H9 (cell line): ENCODE data around the gene CEP43. TPM values are rescaled to one million over a fixed set of nuclear protein-coding genes. Genes with fewer than 3 reads are reported as not detected.

Source experiments
- DNase-seq: peaks from one replicate; pipeline ENCODE4 v3.0.0-alpha.2; 2017
- H2AFZ ChIP-seq: one replicate; pipeline ENCODE4 v1.6.1; 2013; ENCODE audit warnings: mild to moderate bottlenecking, low read length, control low read depth, moderate library complexity
- H2AK5ac ChIP-seq: 2 replicates; pipeline ENCODE4 v1.6.1; 2013; ENCODE audit warnings: low read length, control low read depth, mixed read lengths; ENCODE audit not compliant: insufficient read length
- H2BK120ac ChIP-seq: one replicate; pipeline ENCODE4 v1.6.1; 2013; ENCODE audit warnings: low read depth, mild to moderate bottlenecking, low read length, control low read depth, inconsistent platforms; ENCODE audit not compliant: poor library complexity, severe bottlenecking
- H2BK12ac ChIP-seq: 2 replicates; pipeline ENCODE4 v1.6.1; 2013; ENCODE audit warnings: low read length, control low read depth, mixed read lengths, low read depth; ENCODE audit not compliant: insufficient read length
- H2BK15ac ChIP-seq: 2 replicates; pipeline ENCODE4 v1.6.1; 2013; ENCODE audit warnings: low read depth, low read length, control low read depth
- H2BK20ac ChIP-seq: one replicate; pipeline ENCODE4 v1.6.1; 2013; ENCODE audit warnings: low read depth, mild to moderate bottlenecking, low read length, control low read depth, inconsistent platforms; ENCODE audit not compliant: poor library complexity, severe bottlenecking
- H2BK5ac ChIP-seq: 2 replicates; pipeline ENCODE4 v1.6.1; 2013; ENCODE audit warnings: low read length, control low read depth, mixed read lengths; ENCODE audit not compliant: insufficient read length
- H3K14ac ChIP-seq: 2 replicates; pipeline ENCODE4 v1.6.1; 2013; ENCODE audit warnings: low read length, control low read depth; ENCODE audit not compliant: insufficient read depth
- H3K18ac ChIP-seq: 2 replicates; pipeline ENCODE4 v1.6.1; 2013; ENCODE audit warnings: low read depth, mild to moderate bottlenecking, mixed read lengths, low read length, control low read depth; ENCODE audit not compliant: insufficient read length
- H3K23ac ChIP-seq: 2 replicates; pipeline ENCODE4 v1.6.1; 2013; ENCODE audit warnings: low read length, control low read depth, mixed read lengths, low read depth; ENCODE audit not compliant: insufficient read length
- H3K23me2 ChIP-seq: 2 replicates; pipeline ENCODE4 v1.6.1; 2013; ENCODE audit warnings: low read depth, mild to moderate bottlenecking, mixed read lengths, low read length, control low read depth; ENCODE audit not compliant: insufficient read length, poor library complexity, severe bottlenecking
- H3K27ac ChIP-seq: 2 replicates; pipeline ENCODE4 v1.5.1; 2013; ENCODE audit warnings: low read length, control low read depth, mixed read lengths, low read depth; ENCODE audit not compliant: insufficient read length
- H3K27me3 ChIP-seq: 2 replicates; pipeline ENCODE4 v1.6.1; 2013; ENCODE audit warnings: low read length, control low read depth, inconsistent platforms; ENCODE audit not compliant: insufficient read depth
- H3K4ac ChIP-seq: 2 replicates; pipeline ENCODE4 v1.6.1; 2013; ENCODE audit warnings: low read depth, mild to moderate bottlenecking, control low read depth, inconsistent platforms, low read length, moderate library complexity
- H3K4me1 ChIP-seq: 2 replicates; pipeline ENCODE4 v1.6.1; 2013; ENCODE audit warnings: low read length, control low read depth, inconsistent platforms; ENCODE audit not compliant: insufficient read depth
- H3K4me2 ChIP-seq: 2 replicates; pipeline ENCODE4 v1.6.1; 2013; ENCODE audit warnings: low read length, control low read depth, mixed read lengths; ENCODE audit not compliant: insufficient read length, insufficient read depth
- H3K56ac ChIP-seq: 2 replicates; pipeline ENCODE4 v1.6.1; 2013; ENCODE audit warnings: low read depth, mild to moderate bottlenecking, mixed read lengths, low read length, control low read depth; ENCODE audit not compliant: insufficient read length
- H3K79me1 ChIP-seq: 2 replicates; pipeline ENCODE4 v1.6.1; 2013; ENCODE audit warnings: low read depth, mild to moderate bottlenecking, moderate library complexity, low read length, control low read depth, inconsistent platforms; ENCODE audit not compliant: insufficient read depth, poor library complexity, severe bottlenecking
- H3K79me2 ChIP-seq: 2 replicates; pipeline ENCODE4 v1.6.1; 2013; ENCODE audit warnings: low read length, control low read depth, inconsistent platforms; ENCODE audit not compliant: insufficient read depth
- H3K9ac ChIP-seq: 2 replicates; pipeline ENCODE4 v1.6.1; 2013; ENCODE audit warnings: low read length, control low read depth, mixed read lengths; ENCODE audit not compliant: insufficient read length; ENCODE audit errors: extremely low read depth
- H3K9me3 ChIP-seq: one replicate; pipeline ENCODE4 v1.6.1; 2013; ENCODE audit warnings: low read depth, low read length, inconsistent platforms; ENCODE audit not compliant: control insufficient read depth
- H3T11ph ChIP-seq: one replicate; pipeline ENCODE4 v1.6.1; 2013; ENCODE audit warnings: mild to moderate bottlenecking, low read length, control low read depth, inconsistent platforms
- H4K20me1 ChIP-seq: one replicate; pipeline ENCODE4 v1.6.1; 2013; ENCODE audit not compliant: control insufficient read depth, insufficient read length, insufficient read depth
- H4K5ac ChIP-seq: 2 replicates; pipeline ENCODE4 v1.6.1; 2013; ENCODE audit warnings: low read depth, mild to moderate bottlenecking, mixed read lengths, low read length, control low read depth; ENCODE audit not compliant: insufficient read length
- H4K8ac ChIP-seq: replicated peaks from 2 replicates; pipeline ENCODE4 v1.6.1; 2013; ENCODE audit warnings: low read length, control low read depth, mixed read lengths, low read depth; ENCODE audit not compliant: insufficient read length
- H4K91ac ChIP-seq: 2 replicates; pipeline ENCODE4 v1.6.1; 2013; ENCODE audit warnings: low read depth, mild to moderate bottlenecking, moderate library complexity, mixed read lengths, low read length, control low read depth; ENCODE audit not compliant: insufficient read length
- H3K27ac Mint-ChIP-seq, 3 experiments: 2 replicates in 2 of 3; 3 replicates in 1 of 3; pipeline ENCODE4 v1.8.0; 2020 to 2021; ENCODE audit warnings: mixed read lengths in 3 of 3, mild to moderate bottlenecking in 1 of 3, moderate library complexity in 1 of 3
- H3K27me3 Mint-ChIP-seq: 2 replicates; pipeline ENCODE4 v1.8.0; 2021; ENCODE audit warnings: low read depth, mild to moderate bottlenecking, moderate library complexity, mixed read lengths
- H3K36me3 Mint-ChIP-seq, 3 experiments: 2 replicates in 2 of 3; 3 replicates in 1 of 3; pipeline ENCODE4 v1.8.0; 2020 to 2021; ENCODE audit warnings: low read depth in 3 of 3, mixed read lengths in 3 of 3; ENCODE audit not compliant: insufficient read depth in 1 of 3
- H3K4me1 Mint-ChIP-seq, 2 experiments: 2 replicates each; pipeline ENCODE4 v1.8.0; 2020; ENCODE audit warnings: mixed read lengths in 2 of 2
- H3K4me3 Mint-ChIP-seq, 2 experiments: 2 replicates in 1 of 2; 3 replicates in 1 of 2; pipeline ENCODE4 v1.8.0; 2020 to 2021; ENCODE audit warnings: mild to moderate bottlenecking in 2 of 2, mixed read lengths in 2 of 2, moderate library complexity in 1 of 2
- H3K9me3 Mint-ChIP-seq, 2 experiments: 2 replicates in 1 of 2; 3 replicates in 1 of 2; pipeline ENCODE4 v1.8.0; 2020; ENCODE audit warnings: mild to moderate bottlenecking in 2 of 2, mixed read lengths in 2 of 2, moderate library complexity in 1 of 2
- WGBS: extraction: QIAGEN DNeasy Blood & Tissue Kit; methylation state at CpG from one replicate; pipeline ENCODE4 v1.1.7; 2013; ENCODE audit warnings: missing lambda C conversion rate, low lambda C conversion rate, mixed read lengths; ENCODE audit not compliant: insufficient read length; ENCODE audit errors: extremely low coverage; 5-methylcytosine and 5-hydroxymethylcytosine counted together
- total RNA-seq: library from RNA; stranded (reverse); gene quantifications from 2 replicates; pipeline ENCODE4 v1.2.1, GENCODE V29; 2021
- TF ChIP-seq, protein P1 (sequence below): fragments of 200-600 bp; sonication (generic); conservative IDR thresholded peaks from 3 replicates; pipeline ENCODE4 v1.8.0; 2021; ENCODE audit warnings: antibody characterized with exemption, mild to moderate bottlenecking

The CEP43 gene
- total RNA-seq, 1 experiment from 2014 or later: 33.6 TPM

DNA sequence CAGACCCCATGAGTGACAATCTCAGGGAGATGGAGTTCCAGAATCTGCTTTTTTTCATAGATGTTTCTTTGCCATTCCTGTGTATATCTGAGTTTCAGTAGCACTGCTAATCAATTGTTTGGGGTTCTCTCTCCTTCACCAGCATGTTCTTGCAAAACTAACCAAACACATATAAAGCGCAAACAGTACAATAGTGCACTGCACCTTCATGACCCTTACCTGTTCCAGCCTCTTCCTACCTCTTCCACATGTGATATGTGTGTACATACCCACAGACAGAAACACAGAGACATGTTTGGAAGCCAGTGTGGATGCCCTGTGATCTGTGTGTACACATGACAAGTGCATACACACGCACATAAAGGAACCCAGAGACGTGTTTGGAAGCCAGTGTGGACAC lies 1.8 kb upstream of the CEP43 start:
- WGBS: no CpG with 5 or more reads among the region's 3 CpGs
- Histone ChIP-seq H3K27ac (no peak overlapping the region), H2AK5ac (no peak overlapping the region), H2AFZ (no peak overlapping the region), H3K23ac (no peak overlapping the region), H3K23me2 (peaks cover 8% of the 10 kb centered on the region), H2BK5ac (no peak overlapping the region), H4K8ac (no peak overlapping the region), H3K4me1 (peaks cover 4% of the 10 kb centered on the region; the same call in 1 of the 2 replicates), H2BK12ac (no peak overlapping the region), H3K56ac (no peak overlapping the region), H3K14ac (no peak overlapping the region), H3K4me2 (peak overlapping the region; percentile 29), H3K79me2 (peaks cover 13% of the 10 kb centered on the region; the same call in 1 of the 2 replicates), H3K9me3 (no peaks in the 10 kb centered on the region), H4K91ac (no peak overlapping the region), H3K27me3 (no peaks in the 10 kb centered on the region), H3T11ph (no peak overlapping the region), H2BK120ac (no peak overlapping the region), H4K20me1 (no peaks in the 10 kb centered on the region), H4K5ac (no peak overlapping the region), H3K4ac (no peak overlapping the region), H3K18ac (no peak overlapping the region), H2BK20ac (no peak overlapping the region), H3K79me1 (peaks cover 9% of the 10 kb centered on the region), H2BK15ac (no peak overlapping the region), H3K9ac (no peak overlapping the region)
- peak overlapping the region; percentile 81 to 85 for H3K4me3 Mint-ChIP-seq
- peaks cover 21 to 26% of the 10 kb centered on the region in 2 experiments for H3K4me1 Mint-ChIP-seq
- no peak overlapping the region; a peak in 1 of 7 replicates for H3K27ac Mint-ChIP-seq
- H3K27me3 Mint-ChIP-seq: no peaks in the 10 kb centered on the region
- H3K9me3 Mint-ChIP-seq: peaks cover under 1 to 2% of the 10 kb centered on the region in 2 experiments; a peak in 2 of 5 replicates
- H3K36me3 Mint-ChIP-seq: peaks cover 20 to 43% (median 37%) of the 10 kb centered on the region in 3 experiments
- no peak for DNase-seq
- TF ChIP-seq, protein P1, sequence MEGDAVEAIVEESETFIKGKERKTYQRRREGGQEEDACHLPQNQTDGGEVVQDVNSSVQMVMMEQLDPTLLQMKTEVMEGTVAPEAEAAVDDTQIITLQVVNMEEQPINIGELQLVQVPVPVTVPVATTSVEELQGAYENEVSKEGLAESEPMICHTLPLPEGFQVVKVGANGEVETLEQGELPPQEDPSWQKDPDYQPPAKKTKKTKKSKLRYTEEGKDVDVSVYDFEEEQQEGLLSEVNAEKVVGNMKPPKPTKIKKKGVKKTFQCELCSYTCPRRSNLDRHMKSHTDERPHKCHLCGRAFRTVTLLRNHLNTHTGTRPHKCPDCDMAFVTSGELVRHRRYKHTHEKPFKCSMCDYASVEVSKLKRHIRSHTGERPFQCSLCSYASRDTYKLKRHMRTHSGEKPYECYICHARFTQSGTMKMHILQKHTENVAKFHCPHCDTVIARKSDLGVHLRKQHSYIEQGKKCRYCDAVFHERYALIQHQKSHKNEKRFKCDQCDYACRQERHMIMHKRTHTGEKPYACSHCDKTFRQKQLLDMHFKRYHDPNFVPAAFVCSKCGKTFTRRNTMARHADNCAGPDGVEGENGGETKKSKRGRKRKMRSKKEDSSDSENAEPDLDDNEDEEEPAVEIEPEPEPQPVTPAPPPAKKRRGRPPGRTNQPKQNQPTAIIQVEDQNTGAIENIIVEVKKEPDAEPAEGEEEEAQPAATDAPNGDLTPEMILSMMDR: no peak
